NB4 (cell line): Measurements from ENCODE around the gene CD101.
"Not testable (repeated sequence)": the region's sequence is repeated elsewhere in the genome, so short reads cannot be mapped to it uniquely, and the experiment has no call there.

ENCODE experiments used
- DNase-seq: peaks from one replicate; pipeline ENCODE4 v3.0.0; 2010; ENCODE audit warnings: low read depth
- H3K4me3 ChIP-seq: one replicate; pipeline ENCODE4 v1.5.1; 2011; ENCODE audit warnings: mild to moderate bottlenecking, low read depth, low read length, moderate library complexity
- CTCF ChIP-seq: IDR thresholded peaks from one replicate; pipeline ENCODE4 v1.5.1; 2012; ENCODE audit warnings: low read depth, low read length
- MAX ChIP-seq: IDR thresholded peaks from 2 replicates; pipeline ENCODE4 v1.6.1; 2011; ENCODE audit warnings: low read depth, low read length
- MYC ChIP-seq: IDR thresholded peaks from 2 replicates; pipeline ENCODE4 v1.6.1; 2011; ENCODE audit warnings: low read depth, low read length
- POLR2A ChIP-seq: IDR thresholded peaks from 2 replicates; pipeline ENCODE4 v1.6.1; 2011; ENCODE audit warnings: mild to moderate bottlenecking; ENCODE audit not compliant: insufficient read length; ENCODE audit errors: extremely low read depth

Gene CD101

GRCh38 chr1:116961606-116962005, 40.0 kb upstream of the CD101 start:
- DNase-seq: no peak
- no peak overlapping the region for H3K4me3 ChIP-seq
- TF ChIP-seq MAX (no peak), CTCF (no peak), POLR2A (no peak), MYC (no peak)

- no peak overlapping the region for H3K4me3 ChIP-seq
- DNase-seq: peak; percentile 18
- no peak for TF ChIP-seq POLR2A
Measured at GRCh38 chr1:116962987-116963639, 38.4 kb upstream of the CD101 start.

- no peak for TF ChIP-seq POLR2A
- no peak for DNase-seq
- H3K4me3 ChIP-seq: no peak overlapping the region
Measured at GRCh38 chr1:116966791-116967190, 34.8 kb upstream of the CD101 start.

- no peak for TF ChIP-seq MAX
- no peak for TF ChIP-seq POLR2A
- TF ChIP-seq CTCF: no peak
- TF ChIP-seq MYC: no peak
- no peak overlapping the region for H3K4me3 ChIP-seq
- DNase-seq: no peak
Measured at GRCh38 chr1:116968724-116969123, 32.8 kb upstream of the CD101 start.

- no peak for TF ChIP-seq POLR2A
- no peak overlapping the region for H3K4me3 ChIP-seq
- DNase-seq: no peak
Measured at GRCh38 chr1:116971258-116971860, 30.2 kb upstream of the CD101 start.

GRCh38 chr1:116971965-116972673, 29.4 kb upstream of the CD101 start:
- H3K4me3 ChIP-seq: no peak overlapping the region
- TF ChIP-seq MAX (no peak), MYC (no peak), CTCF (no peak), POLR2A (no peak)

GRCh38 chr1:116972674-116973030, 28.9 kb upstream of the CD101 start:
- TF ChIP-seq MYC: no peak
- TF ChIP-seq CTCF: no peak
- no peak for DNase-seq
- no peak overlapping the region for H3K4me3 ChIP-seq

More at GRCh38 chr1:116971965-116972673, 29.4 kb upstream of the CD101 start:
- no peak for DNase-seq

- not testable (repeated sequence) for DNase-seq, H3K4me3 ChIP-seq
Measured at GRCh38 chr1:116980309-116980708, 21.3 kb upstream of the CD101 start.
